ENCODE data around the gene FXYD5.

FXYD5 gene

DNA sequence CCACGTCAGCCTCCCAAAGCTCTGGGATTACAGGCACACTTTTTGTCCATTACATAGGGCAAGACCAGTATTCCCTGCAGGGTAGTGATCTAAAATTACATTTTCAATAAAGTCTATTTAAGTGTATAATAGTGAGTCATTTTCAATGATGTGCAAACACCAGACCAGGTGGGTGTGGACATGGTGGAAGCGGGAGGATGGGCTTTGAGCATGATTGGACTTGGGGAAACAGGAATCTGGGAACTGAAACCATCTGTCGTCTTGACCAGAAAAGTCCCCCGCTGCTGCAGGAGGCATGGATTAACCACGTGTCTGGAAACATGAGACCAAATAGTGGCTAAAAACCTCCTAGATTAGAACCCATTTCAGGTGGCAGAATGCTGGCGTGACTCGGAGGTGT lies 34.0 kb upstream of the FXYD5 start:
- TF ChIP-seq, protein P1, sequence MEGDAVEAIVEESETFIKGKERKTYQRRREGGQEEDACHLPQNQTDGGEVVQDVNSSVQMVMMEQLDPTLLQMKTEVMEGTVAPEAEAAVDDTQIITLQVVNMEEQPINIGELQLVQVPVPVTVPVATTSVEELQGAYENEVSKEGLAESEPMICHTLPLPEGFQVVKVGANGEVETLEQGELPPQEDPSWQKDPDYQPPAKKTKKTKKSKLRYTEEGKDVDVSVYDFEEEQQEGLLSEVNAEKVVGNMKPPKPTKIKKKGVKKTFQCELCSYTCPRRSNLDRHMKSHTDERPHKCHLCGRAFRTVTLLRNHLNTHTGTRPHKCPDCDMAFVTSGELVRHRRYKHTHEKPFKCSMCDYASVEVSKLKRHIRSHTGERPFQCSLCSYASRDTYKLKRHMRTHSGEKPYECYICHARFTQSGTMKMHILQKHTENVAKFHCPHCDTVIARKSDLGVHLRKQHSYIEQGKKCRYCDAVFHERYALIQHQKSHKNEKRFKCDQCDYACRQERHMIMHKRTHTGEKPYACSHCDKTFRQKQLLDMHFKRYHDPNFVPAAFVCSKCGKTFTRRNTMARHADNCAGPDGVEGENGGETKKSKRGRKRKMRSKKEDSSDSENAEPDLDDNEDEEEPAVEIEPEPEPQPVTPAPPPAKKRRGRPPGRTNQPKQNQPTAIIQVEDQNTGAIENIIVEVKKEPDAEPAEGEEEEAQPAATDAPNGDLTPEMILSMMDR (conservative IDR thresholded peaks at IDR 0.05; ENCODE audit: control insufficient read depth, insufficient read depth, low read depth, low read length): no peak
- no peak overlapping the region for H3K4me3 ChIP-seq (ENCODE audit: control insufficient read depth, low read depth, low read length)
- peak; percentile 96 for DNase-seq (ENCODE audit: low read depth)

DNA sequence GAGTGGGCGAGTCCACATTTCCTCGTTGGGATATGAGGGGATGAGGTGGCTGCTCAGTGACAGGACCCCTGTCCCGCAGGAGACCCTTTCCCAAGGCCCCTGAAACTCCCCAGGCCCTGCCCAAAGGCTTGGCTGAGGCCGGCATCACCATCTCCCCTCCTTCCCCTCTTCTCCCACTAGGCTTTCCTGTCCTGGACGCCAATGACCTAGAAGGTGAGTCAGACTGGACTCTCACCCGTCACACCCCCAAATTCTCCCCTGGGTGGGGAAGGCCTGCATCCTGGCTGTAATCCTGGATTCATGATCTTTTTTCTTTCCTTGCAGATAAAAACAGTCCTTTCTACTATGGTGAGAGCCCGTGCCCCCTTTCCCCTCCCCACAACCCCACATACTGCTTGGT lies 33.6 kb upstream of the FXYD5 start:
- TF ChIP-seq, protein P1 (conservative IDR thresholded peaks at IDR 0.05; ENCODE audit: control insufficient read depth, insufficient read depth, low read depth, low read length): no peak
- no peak overlapping the region for H3K4me3 ChIP-seq (ENCODE audit: control insufficient read depth, low read depth, low read length)
- peak; percentile 83 for DNase-seq (ENCODE audit: low read depth)

DNA sequence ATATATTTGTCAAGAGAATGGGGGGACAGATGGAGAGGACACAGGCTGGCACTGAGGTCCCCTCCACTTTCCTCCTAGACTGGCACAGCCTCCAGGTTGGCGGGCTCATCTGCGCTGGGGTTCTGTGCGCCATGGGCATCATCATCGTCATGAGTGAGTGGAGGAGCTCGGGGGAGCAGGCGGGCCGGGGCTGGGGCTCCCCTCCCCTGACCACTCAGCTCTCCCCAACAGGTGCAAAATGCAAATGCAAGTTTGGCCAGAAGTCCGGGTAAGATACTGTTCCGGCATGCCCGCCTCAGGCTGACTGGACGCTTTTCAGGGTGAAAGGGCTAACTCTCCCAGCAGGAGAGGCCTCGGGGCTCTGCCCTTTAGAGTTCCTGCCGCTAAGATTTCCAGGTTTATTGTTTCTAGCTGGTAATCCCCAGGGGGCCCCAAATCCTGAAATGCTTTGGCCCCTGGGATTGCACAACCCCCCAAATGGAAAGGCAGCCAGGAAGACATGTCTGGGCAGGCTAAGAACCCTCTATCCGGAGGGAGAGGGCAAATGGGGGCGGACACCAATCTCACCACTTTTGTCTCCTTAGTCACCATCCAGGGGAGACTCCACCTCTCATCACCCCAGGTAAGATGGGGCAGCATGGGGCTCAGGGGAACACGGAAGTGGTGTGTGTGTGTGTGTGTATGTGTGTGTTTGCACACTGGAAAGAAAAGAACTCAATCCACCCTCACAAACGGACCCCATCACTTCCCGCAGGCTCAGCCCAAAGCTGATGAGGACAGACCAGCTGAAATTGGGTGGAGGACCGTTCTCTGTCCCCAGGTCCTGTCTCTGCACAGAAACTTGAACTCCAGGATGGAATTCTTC lies 31.6 kb upstream of the FXYD5 start:
- TF ChIP-seq, protein P1 (conservative IDR thresholded peaks at IDR 0.05; ENCODE audit: control insufficient read depth, insufficient read depth, low read depth, low read length): no peak
- peak; percentile 29 for DNase-seq (ENCODE audit: low read depth)
- no peak overlapping the region for H3K4me3 ChIP-seq (ENCODE audit: control insufficient read depth, low read depth, low read length)

DNA sequence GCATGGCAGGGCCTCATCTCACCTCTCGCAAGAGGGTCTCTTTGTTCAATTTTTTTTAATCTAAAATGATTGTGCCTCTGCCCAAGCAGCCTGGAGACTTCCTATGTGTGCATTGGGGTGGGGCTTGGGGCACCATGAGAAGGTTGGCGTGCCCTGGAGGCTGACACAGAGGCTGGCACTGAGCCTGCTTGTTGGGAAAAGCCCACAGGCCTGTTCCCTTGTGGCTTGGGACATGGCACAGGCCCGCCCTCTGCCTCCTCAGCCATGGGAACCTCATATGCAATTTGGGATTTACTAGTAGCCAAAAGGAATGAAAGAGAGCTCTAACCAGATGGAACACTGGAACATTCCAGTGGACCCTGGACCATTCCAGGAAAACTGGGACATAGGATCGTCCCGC lies 31.0 kb upstream of the FXYD5 start:
- H3K4me3 ChIP-seq (ENCODE audit: control insufficient read depth, low read depth, low read length): no peak overlapping the region
- TF ChIP-seq, protein P1 (conservative IDR thresholded peaks at IDR 0.05; ENCODE audit: control insufficient read depth, insufficient read depth, low read depth, low read length): no peak
- no peak for DNase-seq (ENCODE audit: low read depth)

DNA sequence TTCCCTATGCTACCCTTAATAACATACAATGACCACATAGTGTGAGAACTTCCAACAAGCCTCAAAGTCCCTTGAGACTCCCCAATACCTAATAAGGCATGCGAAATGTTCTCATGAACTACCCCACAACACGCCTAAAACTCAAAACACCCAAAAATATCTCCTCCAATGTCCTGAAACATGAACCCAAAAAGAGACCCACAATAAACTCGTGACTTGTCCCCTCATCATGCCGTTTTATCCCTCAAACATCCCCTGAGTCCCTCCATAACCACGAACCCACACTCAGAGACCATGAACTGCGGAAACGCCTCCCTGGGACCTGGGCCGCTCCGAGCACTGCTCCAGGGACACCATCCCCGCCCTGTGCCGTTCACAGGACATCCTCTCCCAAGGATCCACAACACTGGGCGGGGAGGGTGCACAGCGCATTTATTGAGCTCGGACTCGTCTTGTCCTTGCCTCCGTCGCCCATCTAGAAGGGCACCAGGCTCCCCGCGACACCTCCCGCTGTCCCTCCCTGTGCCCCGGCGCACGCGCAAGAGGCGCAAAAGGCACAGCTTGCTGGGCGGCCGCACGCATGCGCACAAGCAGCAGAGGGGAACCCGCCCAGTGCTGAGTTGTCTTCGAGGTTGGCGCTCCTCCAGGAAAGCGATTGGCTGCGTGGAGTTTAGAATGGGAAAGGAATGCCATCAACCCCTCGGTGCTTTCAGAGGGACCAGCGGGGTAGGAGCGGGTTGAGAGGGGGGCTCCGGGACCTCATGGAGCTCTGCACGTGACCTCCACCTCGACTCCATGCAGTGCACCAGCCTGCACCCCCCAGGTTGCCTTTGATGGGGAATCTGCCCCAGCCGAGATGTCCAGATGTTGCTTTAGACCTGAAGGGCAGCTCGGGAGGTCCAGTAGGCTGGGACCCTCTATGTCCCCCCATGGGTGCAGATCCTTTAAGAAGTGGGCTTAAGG lies 30.2 kb upstream of the FXYD5 start:
- TF ChIP-seq, protein P1 (conservative IDR thresholded peaks at IDR 0.05; ENCODE audit: control insufficient read depth, insufficient read depth, low read depth, low read length): no peak
- peak; percentile 91 for DNase-seq (ENCODE audit: low read depth)
- peak overlapping the region; percentile 65 for H3K4me3 ChIP-seq (ENCODE audit: control insufficient read depth, low read depth, low read length)

DNA sequence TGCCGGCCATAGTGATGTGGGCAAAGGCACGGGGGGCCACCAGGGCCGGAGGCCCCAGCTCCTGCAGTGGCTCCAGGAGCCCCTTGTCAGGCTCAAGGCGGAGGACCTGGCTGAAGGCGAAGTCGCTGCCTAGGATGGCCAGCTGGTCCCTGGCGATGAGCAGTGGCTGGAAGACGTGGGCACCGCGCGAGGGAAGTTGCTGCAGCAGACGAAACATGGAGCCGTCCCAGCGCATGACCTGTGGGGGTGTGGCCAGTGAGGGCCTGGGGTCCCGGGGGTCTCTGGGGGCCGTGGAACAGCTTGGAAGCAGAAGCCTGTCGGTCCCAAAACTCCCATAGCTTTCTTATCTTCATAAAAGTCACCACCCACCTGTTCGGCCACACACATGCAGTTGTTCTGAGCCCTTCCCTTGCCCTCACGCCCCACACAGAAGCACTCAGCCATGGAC lies 29.2 kb upstream of the FXYD5 start:
- no peak overlapping the region for H3K4me3 ChIP-seq (ENCODE audit: control insufficient read depth, low read depth, low read length)
- DNase-seq (ENCODE audit: low read depth): no peak
- TF ChIP-seq, protein P1 (conservative IDR thresholded peaks at IDR 0.05; ENCODE audit: control insufficient read depth, insufficient read depth, low read depth, low read length): no peak
